Endothelial cell of umbilical vein (primary cell): ENCODE measurements around the gene APLN. TPM values are rescaled to one million over a fixed set of nuclear protein-coding genes. Genes with fewer than 3 reads are reported as not detected.

Experiments
- BruUV-seq: library from RNA; stranded (reverse); fragments of 400-500 nt; replicated peaks from 2 replicates; lab custom pipeline; 2021; lab: Mats Ljungman, UMichigan
- CTCF ChIA-PET: fragments of 300-600, 350-600 bp; sonication (Branson Sonifier 250); formaldehyde crosslinking; loops from one replicate; lab custom pipeline; 2021; ENCODE audit warnings: antibody characterized with exemption, inconsistent platforms; lab: Charles Lee
- POLR2A ChIA-PET: fragments of 300-600, 350-600 bp; sonication (Branson Sonifier 250); formaldehyde crosslinking; loops from one replicate; lab custom pipeline; 2021; ENCODE audit warnings: antibody characterized with exemption, inconsistent platforms; lab: Charles Lee
- DNase-seq: peaks from one replicate; pipeline ENCODE4 v3.0.0-alpha.2; 2011; ENCODE audit warnings: low read depth, low spot score
- FAIRE-seq: peaks from 2 replicates; lab custom pipeline; 2011; peaks lifted over from hg19 to GRCh38; lab: Jason Lieb, UNC
- H2AFZ ChIP-seq: 2 replicates; pipeline ENCODE4 v1.6.0; 2012; ENCODE audit warnings: low read depth, low read length, control low read depth, inconsistent platforms
- H3K27ac ChIP-seq: 2 replicates; pipeline ENCODE4 v1.5.1; 2011; ENCODE audit warnings: low read depth, mild to moderate bottlenecking, control low read depth, low read length, moderate library complexity; ENCODE audit not compliant: insufficient read depth
- H3K27me3 ChIP-seq, 2 experiments: 2 replicates each; pipeline versions ENCODE4 v1.6.0 to v1.6.1; 2011; ENCODE audit warnings: low read length in 2 of 2, mixed read lengths in 1 of 2; ENCODE audit not compliant: control insufficient read depth in 2 of 2, insufficient read depth in 2 of 2
- H3K36me3 ChIP-seq, 2 experiments: 2 replicates in 1 of 2; 3 replicates in 1 of 2; pipeline ENCODE4 v1.5.1; 2011; ENCODE audit warnings: low read length in 2 of 2, mild to moderate bottlenecking in 1 of 2, moderate library complexity in 1 of 2; ENCODE audit not compliant: control insufficient read depth in 2 of 2, insufficient read depth in 2 of 2; ENCODE audit errors: extremely low read depth in 1 of 2
- H3K4me1 ChIP-seq: 3 replicates; pipeline ENCODE4 v1.5.1; 2011; ENCODE audit warnings: mild to moderate bottlenecking, low read length; ENCODE audit not compliant: control insufficient read depth, insufficient read depth; ENCODE audit errors: extremely low read depth
- H3K4me2 ChIP-seq: 2 replicates; pipeline ENCODE4 v1.6.1; 2011; ENCODE audit warnings: low read length, control low read depth, mixed read lengths; ENCODE audit not compliant: insufficient read depth
- H3K4me3 ChIP-seq, 3 experiments: fragments of 200-600 bp in 1 of 3; sonication (generic), shearing (Covaris generic) in 1 of 3; replicated peaks in 1 of 3; 2 replicates each; pipeline ENCODE4 v1.5.1; 2011 to 2016; ENCODE audit warnings: control low read depth in 3 of 3, low read length in 3 of 3, mild to moderate bottlenecking in 2 of 3, inconsistent platforms in 1 of 3, low read depth in 1 of 3, moderate library complexity in 1 of 3; ENCODE audit not compliant: insufficient read depth in 1 of 3
- H3K79me2 ChIP-seq: 2 replicates; pipeline ENCODE4 v1.6.0; 2012; ENCODE audit warnings: low read length, inconsistent platforms; ENCODE audit not compliant: control insufficient read depth, insufficient read depth
- H3K9ac ChIP-seq: replicated peaks from 2 replicates; pipeline ENCODE3; 2011; ENCODE audit warnings: low read length, control low read depth; ENCODE audit not compliant: insufficient read depth; ENCODE audit errors: extremely low read depth
- H3K9me1 ChIP-seq: replicated peaks from 3 replicates; pipeline ENCODE4 v1.6.0; 2011; ENCODE audit warnings: mild to moderate bottlenecking, low read length; ENCODE audit not compliant: control insufficient read depth, insufficient read depth; ENCODE audit errors: extremely low read depth
- H3K9me3 ChIP-seq: replicated peaks from 2 replicates; pipeline ENCODE4 v1.5.1; 2012; ENCODE audit warnings: low read length, inconsistent platforms; ENCODE audit not compliant: control insufficient read depth, insufficient read depth
- H4K20me1 ChIP-seq: replicated peaks from 2 replicates; pipeline ENCODE3; 2011; ENCODE audit warnings: mild to moderate bottlenecking, low read length; ENCODE audit not compliant: control insufficient read depth, insufficient read depth; ENCODE audit errors: extremely low read depth
- EZH2 ChIP-seq: IDR thresholded peaks from 2 replicates; pipeline ENCODE4 v1.6.1; 2012; ENCODE audit warnings: borderline replicate concordance, low read depth, mild to moderate bottlenecking, moderate library complexity, low read length, inconsistent platforms; ENCODE audit not compliant: severe bottlenecking
- FOS ChIP-seq: IDR thresholded peaks from 2 replicates; pipeline ENCODE4 v1.6.1; 2011; ENCODE audit warnings: mild to moderate bottlenecking, low read length, moderate library complexity, borderline replicate concordance; ENCODE audit not compliant: insufficient read depth
- GATA2 ChIP-seq: IDR thresholded peaks from 2 replicates; pipeline ENCODE4 v1.7.0; 2011; ENCODE audit warnings: low read depth, mild to moderate bottlenecking, moderate library complexity, mixed read lengths, low read length; ENCODE audit not compliant: insufficient read length, insufficient read depth
- JUN ChIP-seq: IDR thresholded peaks from 2 replicates; pipeline ENCODE4 v1.6.1; 2011; ENCODE audit warnings: borderline replicate concordance, low read depth; ENCODE audit not compliant: insufficient read length, insufficient read depth
- MYC ChIP-seq: IDR thresholded peaks from one replicate; pipeline ENCODE4 v1.6.1; 2011; ENCODE audit warnings: mild to moderate bottlenecking, low read depth, low read length
- POLR2A ChIP-seq: IDR thresholded peaks from 2 replicates; pipeline ENCODE4 v1.6.1; 2012; ENCODE audit warnings: low read depth, mild to moderate bottlenecking, control low read depth, low read length
- POLR2AphosphoS5 ChIP-seq: IDR thresholded peaks from 2 replicates; pipeline ENCODE4 v1.6.1; 2012; ENCODE audit warnings: low read depth, mild to moderate bottlenecking, control low read depth, low read length, moderate library complexity; ENCODE audit not compliant: insufficient read depth
- dilution Hi-C: fragments of 300-500 bp; cut with MboI; formaldehyde crosslinking; loops from one replicate; pipeline ENCODE4 v1.15.0; 2019; ENCODE audit warnings: low sequenced_read_pairs; ENCODE audit not compliant: extremely low pct_ligation_motif_present
- intact Hi-C: fragments of 100-400 bp; cut with micrococcal nuclease; formaldehyde crosslinking; loops from one replicate; pipeline ENCODE4 v1.10.0; 2022
- polyA plus RNA-seq, 4 experiments: library from polyadenylated mRNA; depleted of rRNA in 3 of 4; stranded (reverse) in 3 of 4; unstranded in 1 of 4; fragments of >200 nt; gene quantifications; 2 replicates each; pipeline versions ENCODE4 v1.2.1 to v1.2.3, GENCODE V29; 2011 to 2012; ENCODE audit warnings: missing spikeins in 1 of 4
- total RNA-seq: library from RNA; stranded (reverse); gene quantifications from 2 replicates; pipeline ENCODE4 v1.2.3, GENCODE V29; 2021
- TF ChIP-seq, protein P1 (sequence below): IDR thresholded peaks from 2 replicates; pipeline ENCODE4 v1.6.1; 2011; ENCODE audit not compliant: insufficient read depth, insufficient read length
- TF ChIP-seq, protein P2 (sequence below), 2 donors: IDR thresholded peaks; 1 replicate in 1 of 2; 2 replicates in 1 of 2; pipeline ENCODE4 v1.5.1; 2011; ENCODE audit warnings: low read length in 2 of 2, mild to moderate bottlenecking in 2 of 2, moderate library complexity in 2 of 2, control low read depth in 1 of 2, inconsistent platforms in 1 of 2, low read depth in 1 of 2; ENCODE audit not compliant: insufficient read depth in 1 of 2; ENCODE audit errors: extremely low read depth in 1 of 2

Gene APLN
- total and polyA plus RNA-seq, 2 donors (not counting 3 experiments of a cell fraction or from before 2014, with no cell fraction given), result 230 to 466 TPM

DNA sequence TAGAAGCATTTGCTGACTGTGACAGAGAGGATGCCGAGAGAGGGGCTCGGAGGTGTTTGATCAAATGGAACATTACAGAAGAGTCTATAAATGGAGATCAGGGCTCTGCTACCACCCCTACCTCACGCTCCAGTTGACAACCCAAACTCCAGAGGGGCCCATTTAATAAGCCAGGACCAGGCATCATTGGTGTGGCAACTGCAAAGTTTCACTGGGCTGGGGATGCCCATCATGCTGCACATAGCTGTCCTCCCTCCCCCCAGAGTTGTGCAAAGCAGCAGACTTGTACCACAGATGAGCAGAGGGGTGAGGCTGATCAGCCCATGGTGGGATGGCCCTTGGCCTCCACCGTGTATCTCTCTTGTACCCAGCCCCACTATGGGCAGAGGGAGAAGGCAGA lies 45.8 kb upstream of the APLN start:
- no peaks in the 10 kb centered on the region for H4K20me1 ChIP-seq
- H3K27me3 ChIP-seq, result no peaks in the 10 kb centered on the region
- H3K4me2 ChIP-seq, result no peak overlapping the region
- dilution Hi-C loops, result no loop called here
- H3K9me1 ChIP-seq, result no peaks in the 10 kb centered on the region
- H3K36me3 ChIP-seq, result no peaks in the 10 kb centered on the region
- H3K4me1 ChIP-seq, result no peaks in the 10 kb centered on the region
- H3K9ac ChIP-seq, result no peak overlapping the region
- no peak overlapping the region for H2AFZ ChIP-seq
- DNase-seq, result no peak
- H3K27ac ChIP-seq, result no peak overlapping the region
- POLR2A ChIA-PET, result interaction anchor here (0.5 kb wide), 1 partner anchor 415 kb away, joined by 3 read pairs; no protein-coding TSS in a partner anchor
- BruUV-seq, result no TSS peak
- intact Hi-C loops, result no loop called here
- H3K79me2 ChIP-seq, result no peaks in the 10 kb centered on the region
- CTCF ChIA-PET, result interaction anchor here (1.0 kb wide), 1 partner anchor 26 kb away, joined by 3 read pairs; no protein-coding TSS in a partner anchor
- H3K4me3 ChIP-seq, result no peak overlapping the region
- H3K9me3 ChIP-seq, result no peaks in the 10 kb centered on the region
- TF ChIP-seq, protein P1, sequence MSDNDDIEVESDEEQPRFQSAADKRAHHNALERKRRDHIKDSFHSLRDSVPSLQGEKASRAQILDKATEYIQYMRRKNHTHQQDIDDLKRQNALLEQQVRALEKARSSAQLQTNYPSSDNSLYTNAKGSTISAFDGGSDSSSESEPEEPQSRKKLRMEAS, result no peak
- TF ChIP-seq MYC (no peak), POLR2AphosphoS5 (no peak), FOS (no peak), EZH2 (no peak), GATA2 (no peak), JUN (no peak), POLR2A (no peak)
- TF ChIP-seq, protein P2, sequence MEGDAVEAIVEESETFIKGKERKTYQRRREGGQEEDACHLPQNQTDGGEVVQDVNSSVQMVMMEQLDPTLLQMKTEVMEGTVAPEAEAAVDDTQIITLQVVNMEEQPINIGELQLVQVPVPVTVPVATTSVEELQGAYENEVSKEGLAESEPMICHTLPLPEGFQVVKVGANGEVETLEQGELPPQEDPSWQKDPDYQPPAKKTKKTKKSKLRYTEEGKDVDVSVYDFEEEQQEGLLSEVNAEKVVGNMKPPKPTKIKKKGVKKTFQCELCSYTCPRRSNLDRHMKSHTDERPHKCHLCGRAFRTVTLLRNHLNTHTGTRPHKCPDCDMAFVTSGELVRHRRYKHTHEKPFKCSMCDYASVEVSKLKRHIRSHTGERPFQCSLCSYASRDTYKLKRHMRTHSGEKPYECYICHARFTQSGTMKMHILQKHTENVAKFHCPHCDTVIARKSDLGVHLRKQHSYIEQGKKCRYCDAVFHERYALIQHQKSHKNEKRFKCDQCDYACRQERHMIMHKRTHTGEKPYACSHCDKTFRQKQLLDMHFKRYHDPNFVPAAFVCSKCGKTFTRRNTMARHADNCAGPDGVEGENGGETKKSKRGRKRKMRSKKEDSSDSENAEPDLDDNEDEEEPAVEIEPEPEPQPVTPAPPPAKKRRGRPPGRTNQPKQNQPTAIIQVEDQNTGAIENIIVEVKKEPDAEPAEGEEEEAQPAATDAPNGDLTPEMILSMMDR (IDR thresholded peaks at IDR 0.05; ENCODE audit: extremely low read depth in 1 of 2, insufficient read depth in 1 of 2, low read depth in 1 of 2, low read length in 2 of 2), result no peak
- no peak for FAIRE-seq
